ENCODE measurements around the gene SPEN. TPM values are rescaled to one million over a fixed set of nuclear protein-coding genes. Genes with fewer than 3 reads are reported as not detected.

Gene SPEN
- polyA plus RNA-seq, 1 of the 3 experiments (the other 2 are of a cell fraction), result 6.1 TPM

DNA sequence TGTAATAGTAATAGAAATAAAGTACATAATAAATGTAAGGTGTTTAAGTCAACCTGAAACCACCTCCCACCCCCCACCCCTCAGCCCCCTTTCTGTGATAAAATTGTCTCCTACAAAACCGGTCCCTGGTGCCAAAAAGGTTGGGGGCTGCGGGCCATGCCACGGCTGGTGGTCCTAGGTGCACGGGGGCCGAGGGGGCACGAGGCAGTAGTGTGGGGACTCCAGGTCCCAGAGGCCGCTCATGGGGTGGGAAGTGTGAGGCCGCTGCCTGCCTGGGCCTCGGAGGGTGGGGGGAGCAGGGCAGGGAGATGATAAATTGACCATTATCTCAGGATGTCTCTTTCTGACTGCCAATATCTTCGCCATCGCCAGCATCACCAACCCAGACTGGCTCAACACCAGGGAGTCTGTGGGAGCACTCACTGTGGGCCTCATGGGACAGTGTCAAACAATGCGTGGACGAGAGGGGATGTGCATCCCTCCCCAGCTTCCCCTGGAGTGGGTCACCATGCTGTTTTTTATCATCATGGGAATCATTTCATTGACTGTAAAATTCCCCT, 121.9 kb downstream of the SPEN start (continued):
- TF ChIP-seq, protein P1, sequence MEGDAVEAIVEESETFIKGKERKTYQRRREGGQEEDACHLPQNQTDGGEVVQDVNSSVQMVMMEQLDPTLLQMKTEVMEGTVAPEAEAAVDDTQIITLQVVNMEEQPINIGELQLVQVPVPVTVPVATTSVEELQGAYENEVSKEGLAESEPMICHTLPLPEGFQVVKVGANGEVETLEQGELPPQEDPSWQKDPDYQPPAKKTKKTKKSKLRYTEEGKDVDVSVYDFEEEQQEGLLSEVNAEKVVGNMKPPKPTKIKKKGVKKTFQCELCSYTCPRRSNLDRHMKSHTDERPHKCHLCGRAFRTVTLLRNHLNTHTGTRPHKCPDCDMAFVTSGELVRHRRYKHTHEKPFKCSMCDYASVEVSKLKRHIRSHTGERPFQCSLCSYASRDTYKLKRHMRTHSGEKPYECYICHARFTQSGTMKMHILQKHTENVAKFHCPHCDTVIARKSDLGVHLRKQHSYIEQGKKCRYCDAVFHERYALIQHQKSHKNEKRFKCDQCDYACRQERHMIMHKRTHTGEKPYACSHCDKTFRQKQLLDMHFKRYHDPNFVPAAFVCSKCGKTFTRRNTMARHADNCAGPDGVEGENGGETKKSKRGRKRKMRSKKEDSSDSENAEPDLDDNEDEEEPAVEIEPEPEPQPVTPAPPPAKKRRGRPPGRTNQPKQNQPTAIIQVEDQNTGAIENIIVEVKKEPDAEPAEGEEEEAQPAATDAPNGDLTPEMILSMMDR (IDR thresholded peaks at IDR 0.05), result no peak
- no peak for TF ChIP-seq GATA2 (CRISPR knock-in tag; IDR thresholded peaks at IDR 0.05)
- TF ChIP-seq POLR2AphosphoS5 (IDR thresholded peaks at IDR 0.05; ENCODE audit: low read depth, low read length), result no peak
- TF ChIP-seq TEAD4 (IDR thresholded peaks at IDR 0.05; ENCODE audit: borderline replicate concordance, insufficient read depth), result no peak
- TF ChIP-seq MXI1 (IDR thresholded peaks at IDR 0.05; ENCODE audit: low read depth, low read length), result no peak
- TF ChIP-seq, protein P2, sequence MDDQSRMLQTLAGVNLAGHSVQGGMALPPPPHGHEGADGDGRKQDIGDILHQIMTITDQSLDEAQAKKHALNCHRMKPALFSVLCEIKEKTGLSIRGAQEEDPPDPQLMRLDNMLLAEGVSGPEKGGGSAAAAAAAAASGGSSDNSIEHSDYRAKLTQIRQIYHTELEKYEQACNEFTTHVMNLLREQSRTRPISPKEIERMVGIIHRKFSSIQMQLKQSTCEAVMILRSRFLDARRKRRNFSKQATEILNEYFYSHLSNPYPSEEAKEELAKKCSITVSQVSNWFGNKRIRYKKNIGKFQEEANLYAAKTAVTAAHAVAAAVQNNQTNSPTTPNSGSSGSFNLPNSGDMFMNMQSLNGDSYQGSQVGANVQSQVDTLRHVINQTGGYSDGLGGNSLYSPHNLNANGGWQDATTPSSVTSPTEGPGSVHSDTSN (IDR thresholded peaks at IDR 0.05), result no peak
- no peak for TF ChIP-seq FOSL2 (IDR thresholded peaks at IDR 0.05; ENCODE audit: borderline replicate concordance, low read depth)

DNA sequence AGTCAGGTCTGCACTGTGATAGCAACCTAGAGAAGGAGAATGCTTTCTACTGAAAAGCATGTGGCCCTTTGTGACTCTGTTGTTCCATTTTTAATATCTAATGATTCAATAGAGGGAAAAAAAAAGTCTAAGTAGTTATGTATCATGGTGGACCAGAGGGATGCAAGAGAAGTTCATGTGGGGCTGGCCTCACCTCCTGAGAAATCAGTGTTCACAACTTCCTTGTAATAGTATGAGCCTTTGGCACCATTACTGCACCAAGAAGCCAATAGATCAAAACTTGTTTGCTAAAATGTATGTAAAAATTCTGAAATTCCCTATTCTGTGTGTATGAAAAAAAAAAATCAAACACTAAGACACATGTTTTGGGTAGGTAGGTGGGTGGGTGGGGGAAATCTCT, 123.4 kb downstream of the SPEN start:
- H3K27me3 ChIP-seq (ENCODE audit: insufficient read depth), result no peaks in the 10 kb centered on the region
- no peaks in the 10 kb centered on the region for H3K9me2 ChIP-seq
- no peaks in the 10 kb centered on the region for H3K9me3 ChIP-seq
- H3K36me3 ChIP-seq (replicated peaks in 1 of 2; ENCODE audit: control insufficient read depth in 1 of 2, insufficient read depth in 2 of 2, low read length in 1 of 2), result peaks cover 38 to 46% of the 10 kb centered on the region in 2 experiments
- H3K4me2 ChIP-seq, result no peak overlapping the region
- H3K9ac ChIP-seq, result no peak overlapping the region
- peaks cover 7 to 13% of the 10 kb centered on the region in 2 experiments for H3K4me1 ChIP-seq (ENCODE audit: control insufficient read depth in 1 of 2, insufficient read depth in 2 of 2, low read depth in 1 of 2, low read length in 1 of 2)
- H3K4me3 ChIP-seq (ENCODE audit: low read depth in 2 of 2, low read length in 1 of 2), result no peak overlapping the region
- no peak for DNase-seq
- H2AFZ ChIP-seq (ENCODE audit: low read depth), result no peak overlapping the region
- ChIA-PET POLR2A (no interaction called here), CTCF (no interaction called here)
- H4K20me1 ChIP-seq (ENCODE audit: insufficient read depth), result peaks cover 36% of the 10 kb centered on the region; the same call in 1 of the 2 replicates
- peaks cover 91% of the 10 kb centered on the region for H3K79me2 ChIP-seq (ENCODE audit: insufficient read depth)
- no peak for TF ChIP-seq POLR2AphosphoS5 (IDR thresholded peaks at IDR 0.05; ENCODE audit: low read depth, low read length)
- no peak for TF ChIP-seq TEAD4 (IDR thresholded peaks at IDR 0.05; ENCODE audit: borderline replicate concordance, insufficient read depth)
- TF ChIP-seq, protein P3, sequence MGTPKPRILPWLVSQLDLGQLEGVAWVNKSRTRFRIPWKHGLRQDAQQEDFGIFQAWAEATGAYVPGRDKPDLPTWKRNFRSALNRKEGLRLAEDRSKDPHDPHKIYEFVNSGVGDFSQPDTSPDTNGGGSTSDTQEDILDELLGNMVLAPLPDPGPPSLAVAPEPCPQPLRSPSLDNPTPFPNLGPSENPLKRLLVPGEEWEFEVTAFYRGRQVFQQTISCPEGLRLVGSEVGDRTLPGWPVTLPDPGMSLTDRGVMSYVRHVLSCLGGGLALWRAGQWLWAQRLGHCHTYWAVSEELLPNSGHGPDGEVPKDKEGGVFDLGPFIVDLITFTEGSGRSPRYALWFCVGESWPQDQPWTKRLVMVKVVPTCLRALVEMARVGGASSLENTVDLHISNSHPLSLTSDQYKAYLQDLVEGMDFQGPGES (IDR thresholded peaks at IDR 0.05; ENCODE audit: low read depth, low read length), result no peak
- no peak for TF ChIP-seq JUND (IDR thresholded peaks at IDR 0.05)
- no peak overlapping the region for H3K27ac ChIP-seq (ENCODE audit: low read depth in 2 of 2, low read length in 1 of 2)
- peaks cover 18% of the 10 kb centered on the region for H3F3A ChIP-seq (replicated peaks; ENCODE audit: insufficient read depth)

DNA sequence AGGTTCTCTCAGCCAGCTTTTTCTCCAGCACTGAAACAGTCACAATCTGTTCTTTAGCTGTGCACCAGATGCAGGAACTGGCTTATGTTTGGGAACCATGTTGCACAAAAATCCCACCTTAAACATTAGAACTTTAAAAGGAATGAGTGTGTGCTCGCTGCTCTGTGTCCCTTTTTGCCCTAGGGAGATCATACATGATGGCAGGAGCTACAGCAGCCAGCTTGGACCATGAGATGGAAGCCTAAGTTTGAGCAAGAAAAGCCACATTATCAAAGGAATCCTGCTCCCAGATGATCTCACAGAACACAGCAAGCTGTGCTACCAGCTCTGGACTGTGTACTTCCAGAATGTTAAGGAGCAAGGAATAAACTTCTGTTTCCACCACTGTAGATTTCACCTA, 124.9 kb downstream of the SPEN start:
- no peak overlapping the region for H3K27ac ChIP-seq (ENCODE audit: low read depth in 2 of 2, low read length in 1 of 2)
- H3K36me3 ChIP-seq (replicated peaks in 1 of 2; ENCODE audit: control insufficient read depth in 1 of 2, insufficient read depth in 2 of 2, low read length in 1 of 2), result peaks cover 38 to 46% of the 10 kb centered on the region in 2 experiments
- no peaks in the 10 kb centered on the region for H3K9me3 ChIP-seq
- WGBS (ENCODE audit: low lambda C conversion rate), result 94% methylated on average over 1 of the region's 1 CpG
- H3K27me3 ChIP-seq (ENCODE audit: insufficient read depth), result no peaks in the 10 kb centered on the region
- POLR2A ChIA-PET, result no interaction called here
- peaks cover 76% of the 10 kb centered on the region for H3K79me2 ChIP-seq (ENCODE audit: insufficient read depth)
- H4K20me1 ChIP-seq (ENCODE audit: insufficient read depth), result peaks cover 33% of the 10 kb centered on the region; the same call in 1 of the 2 replicates
- DNase-seq, result no peak
- TF ChIP-seq, protein P4, sequence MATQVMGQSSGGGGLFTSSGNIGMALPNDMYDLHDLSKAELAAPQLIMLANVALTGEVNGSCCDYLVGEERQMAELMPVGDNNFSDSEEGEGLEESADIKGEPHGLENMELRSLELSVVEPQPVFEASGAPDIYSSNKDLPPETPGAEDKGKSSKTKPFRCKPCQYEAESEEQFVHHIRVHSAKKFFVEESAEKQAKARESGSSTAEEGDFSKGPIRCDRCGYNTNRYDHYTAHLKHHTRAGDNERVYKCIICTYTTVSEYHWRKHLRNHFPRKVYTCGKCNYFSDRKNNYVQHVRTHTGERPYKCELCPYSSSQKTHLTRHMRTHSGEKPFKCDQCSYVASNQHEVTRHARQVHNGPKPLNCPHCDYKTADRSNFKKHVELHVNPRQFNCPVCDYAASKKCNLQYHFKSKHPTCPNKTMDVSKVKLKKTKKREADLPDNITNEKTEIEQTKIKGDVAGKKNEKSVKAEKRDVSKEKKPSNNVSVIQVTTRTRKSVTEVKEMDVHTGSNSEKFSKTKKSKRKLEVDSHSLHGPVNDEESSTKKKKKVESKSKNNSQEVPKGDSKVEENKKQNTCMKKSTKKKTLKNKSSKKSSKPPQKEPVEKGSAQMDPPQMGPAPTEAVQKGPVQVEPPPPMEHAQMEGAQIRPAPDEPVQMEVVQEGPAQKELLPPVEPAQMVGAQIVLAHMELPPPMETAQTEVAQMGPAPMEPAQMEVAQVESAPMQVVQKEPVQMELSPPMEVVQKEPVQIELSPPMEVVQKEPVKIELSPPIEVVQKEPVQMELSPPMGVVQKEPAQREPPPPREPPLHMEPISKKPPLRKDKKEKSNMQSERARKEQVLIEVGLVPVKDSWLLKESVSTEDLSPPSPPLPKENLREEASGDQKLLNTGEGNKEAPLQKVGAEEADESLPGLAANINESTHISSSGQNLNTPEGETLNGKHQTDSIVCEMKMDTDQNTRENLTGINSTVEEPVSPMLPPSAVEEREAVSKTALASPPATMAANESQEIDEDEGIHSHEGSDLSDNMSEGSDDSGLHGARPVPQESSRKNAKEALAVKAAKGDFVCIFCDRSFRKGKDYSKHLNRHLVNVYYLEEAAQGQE (IDR thresholded peaks at IDR 0.05; ENCODE audit: low read depth, low read length), result no peak
- TF ChIP-seq RXRA (IDR thresholded peaks at IDR 0.05; ENCODE audit: borderline replicate concordance, low read depth), result no peak
- CTCF ChIA-PET, result interaction anchor here (1.5 kb wide), 1 partner anchor 180 kb away, joined by 4 read pairs; no protein-coding TSS in a partner anchor
- no peaks in the 10 kb centered on the region for H3K9me2 ChIP-seq
- H2AFZ ChIP-seq (ENCODE audit: low read depth), result no peak overlapping the region
- H3K4me3 ChIP-seq (ENCODE audit: low read depth in 2 of 2, low read length in 1 of 2), result no peak overlapping the region
- H3K4me2 ChIP-seq, result no peak overlapping the region
- H3K9ac ChIP-seq, result no peak overlapping the region
- H3K4me1 ChIP-seq (ENCODE audit: control insufficient read depth in 1 of 2, insufficient read depth in 2 of 2, low read depth in 1 of 2, low read length in 1 of 2), result peaks cover 6% of the 10 kb centered on the region in 2 experiments; a peak in 3 of 4 replicates
- peaks cover 10% of the 10 kb centered on the region for H3F3A ChIP-seq (replicated peaks; ENCODE audit: insufficient read depth)
